OCI-LY1 (cell line): Measurements from ENCODE around the gene PRICKLE4.

Source experiments
- H2AFZ ChIP-seq: fragments of 200-600 bp; sonication (generic), shearing (Covaris generic); 2 replicates; pipeline ENCODE4 v1.6.0; 2014; ENCODE audit warnings: antibody characterized with exemption, mild to moderate bottlenecking, low read length
- H3F3A ChIP-seq: fragments of 200-600 bp; sonication (generic), shearing (Covaris generic); 2 replicates; pipeline ENCODE4 v1.6.0; 2014; ENCODE audit warnings: mild to moderate bottlenecking, antibody characterized with exemption, low read length, moderate library complexity; ENCODE audit not compliant: insufficient read depth
- H3K27ac ChIP-seq: fragments of 200-600 bp; sonication (generic); 2 replicates; pipeline ENCODE4 v1.5.1; 2014; ENCODE audit warnings: low read length, mixed run types, mild to moderate bottlenecking, low read depth; ENCODE audit not compliant: poor library complexity, severe bottlenecking
- H3K27me3 ChIP-seq: fragments of 200-600 bp; sonication (generic); 2 replicates; pipeline ENCODE4 v1.6.0; 2014; ENCODE audit warnings: antibody characterized with exemption, mild to moderate bottlenecking, low read length, moderate library complexity; ENCODE audit not compliant: insufficient read depth
- H3K36me3 ChIP-seq: fragments of 200-600 bp; sonication (generic); 2 replicates; pipeline ENCODE4 v1.6.1; 2014; ENCODE audit warnings: mild to moderate bottlenecking, antibody characterized with exemption, low read length, moderate library complexity, mixed read lengths; ENCODE audit not compliant: insufficient read depth
- H3K4me1 ChIP-seq: fragments of 200-600 bp; sonication (generic); 2 replicates; pipeline ENCODE4 v1.5.1; 2014; ENCODE audit warnings: mild to moderate bottlenecking, low read length, moderate library complexity; ENCODE audit not compliant: insufficient read depth, severe bottlenecking
- H3K4me2 ChIP-seq: fragments of 200-600 bp; sonication (generic), shearing (Covaris generic); 2 replicates; pipeline ENCODE4 v1.6.1; 2014; ENCODE audit warnings: low read length
- H3K4me3 ChIP-seq: fragments of 200-600 bp; sonication (generic); 2 replicates; pipeline ENCODE4 v1.5.1; 2014; ENCODE audit warnings: low read length, low read depth, mild to moderate bottlenecking, mixed read lengths; ENCODE audit not compliant: poor library complexity, severe bottlenecking
- H3K79me2 ChIP-seq: fragments of 200-600 bp; shearing (Covaris generic); 2 replicates; pipeline ENCODE4 v1.6.1; 2016; ENCODE audit warnings: mixed run types, low read length, mixed read lengths; ENCODE audit not compliant: insufficient read depth
- H3K9ac ChIP-seq: fragments of 200-600 bp; sonication (generic), shearing (Covaris generic); 2 replicates; pipeline ENCODE4 v1.6.1; 2014; ENCODE audit warnings: mild to moderate bottlenecking, low read length, mixed read lengths
- H3K9me2 ChIP-seq: fragments of 200-600 bp; sonication (generic), shearing (Covaris generic); 2 replicates; pipeline ENCODE4 v1.6.1; 2014; ENCODE audit warnings: low read depth, mild to moderate bottlenecking, low read length, mixed read lengths
- H3K9me3 ChIP-seq: fragments of 200-600 bp; shearing (Covaris generic); 2 replicates; pipeline ENCODE4 v1.6.1; 2014; ENCODE audit warnings: low read length, mixed read lengths
- H4K20me1 ChIP-seq: fragments of 200-600 bp; sonication (generic), shearing (Covaris generic); 2 replicates; pipeline ENCODE4 v1.6.0; 2016; ENCODE audit warnings: mild to moderate bottlenecking, low read length; ENCODE audit not compliant: insufficient read depth
- CTCF ChIP-seq: fragments of 200-600 bp; sonication (generic), shearing (Covaris generic); IDR thresholded peaks from 2 replicates; pipeline ENCODE4 v1.5.1; 2017; ENCODE audit warnings: mild to moderate bottlenecking, antibody characterized with exemption, low read length, moderate library complexity, mixed read lengths
- EZH2 ChIP-seq: fragments of 200-600 bp; sonication (generic), shearing (Covaris generic); IDR thresholded peaks from 2 replicates; pipeline ENCODE4 v1.8.0; 2017; ENCODE audit warnings: borderline replicate concordance, mixed run types, mild to moderate bottlenecking, antibody characterized with exemption, low read length, moderate library complexity, mixed read lengths

Gene PRICKLE4

DNA sequence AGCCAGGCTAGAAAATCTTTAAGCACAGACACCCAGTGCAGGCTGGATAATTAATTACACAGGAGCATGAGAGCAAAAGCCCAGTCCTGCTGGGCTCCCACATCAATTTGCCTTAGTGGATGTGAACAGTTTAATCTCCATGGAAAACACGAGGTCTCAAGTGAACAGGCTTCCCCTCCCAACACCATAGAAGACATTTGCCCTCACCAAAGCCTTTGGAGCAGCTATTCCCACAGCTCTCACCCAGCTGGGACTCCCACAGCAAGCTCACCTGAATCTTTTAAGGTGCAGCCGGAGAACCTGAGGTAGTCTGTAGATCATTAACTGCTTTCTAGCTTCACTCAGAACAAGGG lies 19.0 kb downstream of the PRICKLE4 start:
- H3K9ac ChIP-seq, result no peak overlapping the region
- H3K9me3 ChIP-seq, result no peaks in the 10 kb centered on the region
- H3K4me3 ChIP-seq, result no peak overlapping the region
- peaks cover 47% of the 10 kb centered on the region; the same call in 1 of the 2 replicates for H3K36me3 ChIP-seq
- no peak overlapping the region for H3K27ac ChIP-seq
- TF ChIP-seq EZH2, result no peak
- TF ChIP-seq CTCF, result no peak
- no peaks in the 10 kb centered on the region for H3K9me2 ChIP-seq
- H2AFZ ChIP-seq, result no peak overlapping the region
- no peaks in the 10 kb centered on the region for H4K20me1 ChIP-seq
- no peaks in the 10 kb centered on the region for H3F3A ChIP-seq
- H3K79me2 ChIP-seq, result no peaks in the 10 kb centered on the region
- H3K4me1 ChIP-seq, result no peaks in the 10 kb centered on the region
- no peaks in the 10 kb centered on the region for H3K27me3 ChIP-seq
- no peak overlapping the region for H3K4me2 ChIP-seq

GRCh38 chr6:41801380-41801779 lies 20.8 kb downstream of the PRICKLE4 start:
- Histone ChIP-seq H3K4me2 (no peak overlapping the region), H2AFZ (no peak overlapping the region), H3K4me1 (no peaks in the 10 kb centered on the region), H3K36me3 (peaks cover 59% of the 10 kb centered on the region), H3K27ac (no peak overlapping the region), H3K9me3 (no peaks in the 10 kb centered on the region), H3K9ac (no peak overlapping the region), H3K4me3 (no peak overlapping the region), H3K27me3 (no peaks in the 10 kb centered on the region), H3K9me2 (no peaks in the 10 kb centered on the region), H3K79me2 (no peaks in the 10 kb centered on the region), H3F3A (no peaks in the 10 kb centered on the region), H4K20me1 (no peaks in the 10 kb centered on the region)
- peak; percentile 50; the same call in 1 of the 2 replicates for TF ChIP-seq CTCF
- TF ChIP-seq EZH2, result no peak

DNA sequence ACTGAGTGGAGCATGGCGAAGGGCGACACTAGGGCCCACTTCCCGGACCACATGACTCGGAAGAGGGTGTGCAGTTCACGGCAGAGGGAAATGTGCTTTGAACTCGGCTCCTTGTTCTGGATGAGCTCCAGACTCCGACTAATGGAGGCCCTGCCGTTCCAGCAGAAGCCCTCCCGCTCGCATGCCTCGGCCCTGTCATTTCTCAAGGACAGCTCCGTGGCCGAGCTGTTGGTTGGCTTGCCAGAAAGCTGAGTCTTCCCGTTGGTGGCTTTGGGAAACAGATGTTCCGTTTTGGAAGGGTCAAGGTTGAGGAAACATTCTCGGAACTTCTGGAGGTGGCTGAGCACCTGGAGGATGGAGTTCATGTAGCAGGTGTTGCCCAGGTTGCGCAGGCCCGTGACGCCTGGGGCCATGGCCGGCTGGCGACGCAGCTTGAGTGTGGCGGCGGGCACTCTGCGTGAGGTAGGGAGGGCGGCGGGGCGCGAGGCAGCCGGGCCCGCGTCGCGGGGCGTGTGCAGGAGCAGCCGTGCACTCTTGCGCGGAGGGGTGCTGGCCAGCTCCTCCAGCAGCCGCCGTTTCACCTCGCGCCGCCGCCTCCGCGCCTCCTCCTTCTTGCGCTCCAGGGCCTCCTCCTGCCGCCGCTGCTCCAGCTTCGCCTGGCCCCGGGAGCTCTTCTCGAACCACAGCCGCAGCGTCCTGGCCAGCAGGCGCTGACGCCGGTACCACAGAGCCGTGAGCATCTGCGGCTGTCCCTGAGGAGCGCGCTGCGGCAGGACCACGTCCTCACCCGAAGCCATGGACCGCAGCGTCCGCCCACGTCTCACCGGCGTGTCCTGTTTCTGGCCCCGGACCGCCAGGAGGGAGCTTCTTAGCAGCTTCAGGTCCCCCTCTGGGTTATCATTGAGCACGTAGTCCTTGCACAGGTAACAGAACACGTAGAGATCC lies 25.5 kb downstream of the PRICKLE4 start:
- Histone ChIP-seq H4K20me1 (no peaks in the 10 kb centered on the region), H3K4me2 (no peak overlapping the region), H3K4me3 (no peak overlapping the region), H3F3A (no peaks in the 10 kb centered on the region), H3K4me1 (no peaks in the 10 kb centered on the region), H3K9me3 (no peaks in the 10 kb centered on the region), H3K79me2 (no peaks in the 10 kb centered on the region), H3K9me2 (no peaks in the 10 kb centered on the region), H3K36me3 (peaks cover 24% of the 10 kb centered on the region), H3K27me3 (no peaks in the 10 kb centered on the region), H2AFZ (no peak overlapping the region), H3K9ac (no peak overlapping the region), H3K27ac (no peak overlapping the region)
- TF ChIP-seq CTCF, result no peak
- TF ChIP-seq EZH2, result no peak
